Measurements from ENCODE around the gene KCTD12.

- no peak for TF ChIP-seq POLR2A (IDR thresholded peaks at IDR 0.05; ENCODE audit: low read length)
- TF ChIP-seq GATA1 (IDR thresholded peaks at IDR 0.05; ENCODE audit: low read depth, low read length), result no peak
Measured at GRCh38 chr13:76837801-76838200, 48.4 kb downstream of the KCTD12 start.
